HG03095 (cell line): ENCODE results near the gene GRB10.
"Not testable (repeated sequence)": the region's sequence is repeated elsewhere in the genome, so short reads cannot be mapped to it uniquely, and the experiment has no call there.

Experiments
- ATAC-seq: cut with Tn5 transposase; IDR thresholded peaks from one replicate; pipeline ENCODE4 v1.9.1; 2021; ENCODE audit warnings: moderate library complexity; ENCODE audit not compliant: unreplicated experiment

GRB10 gene

DNA sequence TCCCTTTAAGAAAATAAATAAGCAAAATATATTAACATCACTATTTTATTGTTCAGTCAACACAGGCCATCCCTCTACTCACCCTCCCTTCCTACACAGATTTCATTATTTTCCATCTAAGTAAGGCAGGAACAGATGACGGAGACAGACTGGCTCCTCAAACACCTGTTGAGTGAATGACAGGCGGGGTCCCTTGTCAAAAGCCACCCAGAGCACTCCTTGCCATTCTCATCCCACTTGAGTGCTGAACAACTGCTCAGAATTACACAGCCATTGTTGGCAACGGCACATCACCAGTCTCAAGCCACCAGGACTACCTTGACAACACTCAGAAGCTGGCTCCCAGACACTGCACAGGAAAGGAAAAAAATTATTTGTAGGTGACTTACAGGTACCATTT is 3.3 kb downstream of the GRB10 start:
- no peak for ATAC-seq

DNA sequence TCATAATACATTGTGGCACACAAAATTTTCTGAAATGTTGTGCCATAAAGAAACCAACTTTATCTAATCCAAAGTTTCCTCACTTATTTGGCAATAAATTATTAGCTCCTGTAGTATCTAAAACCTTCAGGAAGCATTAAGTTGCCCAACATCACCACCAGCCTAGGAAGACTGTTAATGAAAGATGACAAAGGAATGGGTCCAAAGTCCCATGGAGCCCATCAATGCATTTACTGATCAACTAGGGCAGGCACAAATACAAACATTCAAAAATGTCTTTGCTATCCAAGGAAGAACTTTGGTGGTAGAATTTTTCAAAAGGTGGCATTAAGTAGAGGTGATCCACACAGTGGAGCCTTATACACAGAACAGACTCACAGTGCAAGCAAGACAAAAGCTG is 4.5 kb downstream of the GRB10 start:
- no peak for ATAC-seq

- ATAC-seq: no peak
Observed at GRCh38 chr7:50775836-50776235, 6.9 kb downstream of the GRB10 start.

DNA sequence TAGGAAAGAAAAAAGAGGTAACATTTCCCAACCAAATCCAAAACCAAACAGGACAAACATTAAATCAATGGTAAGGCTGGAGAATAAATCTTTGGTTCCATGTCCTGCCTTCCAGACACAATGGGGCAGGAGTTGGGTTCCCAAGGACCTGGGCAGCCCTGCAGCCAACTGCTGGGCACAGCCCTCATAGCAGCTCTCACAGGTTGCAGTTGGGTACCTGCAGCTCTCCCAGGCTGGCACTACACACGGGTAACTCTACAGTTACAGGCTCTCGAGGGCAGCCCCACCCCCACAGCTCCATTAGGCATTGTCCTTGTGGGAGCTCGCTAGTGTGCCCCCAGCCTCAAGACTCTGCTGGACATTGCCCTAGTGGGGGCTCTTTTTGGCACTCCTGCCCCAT is 7.5 kb downstream of the GRB10 start:
- ATAC-seq: no peak

DNA sequence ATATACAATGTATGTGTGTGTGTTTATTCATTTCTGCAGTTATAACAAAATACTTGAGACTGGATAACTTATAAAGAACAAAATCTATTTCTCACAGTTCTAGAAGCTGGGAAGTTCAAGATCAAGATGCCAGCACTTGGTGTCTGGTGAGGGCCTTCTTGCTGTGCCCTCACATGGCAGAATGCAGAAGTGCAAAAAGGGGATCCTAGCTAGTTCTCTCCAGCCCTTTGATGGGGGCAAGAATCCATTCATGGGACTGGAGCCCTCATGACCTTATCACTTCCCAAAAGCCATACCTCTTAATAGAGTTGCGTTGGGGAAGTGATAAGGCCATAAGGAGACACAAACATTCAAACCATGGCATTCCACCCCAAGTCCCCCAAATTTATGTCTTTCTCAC is 8.4 kb downstream of the GRB10 start:
- no peak for ATAC-seq

- not testable (repeated sequence) for ATAC-seq
Observed at GRCh38 chr7:50773071-50773470, 9.6 kb downstream of the GRB10 start.

DNA sequence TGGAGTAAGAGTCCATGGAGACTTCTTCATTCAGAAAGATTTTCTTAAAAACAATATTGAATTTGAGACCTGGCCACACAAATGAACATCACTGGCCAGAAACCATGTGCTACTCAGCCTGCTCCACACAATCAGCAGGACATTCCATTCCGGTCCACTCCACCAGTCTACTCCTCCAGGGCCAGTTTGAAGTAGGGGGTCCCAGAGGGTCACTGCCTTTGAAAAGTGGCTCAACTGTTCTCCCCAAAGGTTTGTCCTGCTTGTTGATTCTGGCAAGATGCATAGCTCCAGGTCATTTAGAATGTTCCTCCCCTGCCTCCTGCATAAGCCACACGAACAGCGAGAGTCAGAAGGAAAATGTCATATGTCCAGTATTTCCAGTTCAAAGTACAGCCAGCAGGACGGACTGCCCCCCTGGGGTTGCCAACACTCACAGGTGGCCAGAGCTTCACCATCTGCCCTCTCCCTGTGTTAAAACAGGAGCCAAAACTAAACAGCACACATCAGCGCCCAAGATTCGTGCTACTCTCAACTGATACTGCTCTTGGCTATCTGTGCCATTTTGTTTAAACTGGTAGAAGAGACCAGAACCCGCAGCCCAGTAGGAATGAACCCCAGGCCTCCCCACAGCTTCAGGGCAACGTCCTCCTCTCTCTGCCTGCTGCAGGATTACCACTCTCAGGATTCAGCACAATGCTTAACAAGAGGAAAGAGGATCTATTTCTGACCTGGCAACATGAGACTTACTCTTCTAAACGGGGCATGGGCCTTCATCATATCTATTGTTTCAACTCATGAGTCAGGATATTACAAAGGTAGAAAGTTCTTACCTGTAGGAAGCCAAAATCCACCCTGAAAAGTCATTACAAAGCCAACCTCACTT is 11.3 kb downstream of the GRB10 start:
- ATAC-seq: no peak

- no peak for ATAC-seq
Observed at GRCh38 chr7:50768485-50769474, 13.9 kb downstream of the GRB10 start.

DNA sequence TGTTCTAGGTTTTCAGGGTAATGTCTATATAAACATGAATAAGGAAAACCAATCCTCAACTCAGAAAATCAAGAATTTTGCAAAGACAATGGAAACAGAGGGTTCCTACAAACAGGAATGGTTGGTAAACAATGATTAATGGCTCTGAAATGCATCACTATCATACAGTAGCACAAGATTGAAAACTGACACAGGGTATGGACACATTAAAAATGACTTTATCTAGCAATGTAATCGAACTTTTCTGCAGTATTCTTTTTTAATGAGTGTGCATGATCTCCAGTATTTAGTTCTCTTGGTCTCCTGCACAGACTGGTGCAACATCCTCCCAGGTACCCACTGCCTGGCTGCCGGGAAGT is 15.9 kb downstream of the GRB10 start:
- no peak for ATAC-seq

DNA sequence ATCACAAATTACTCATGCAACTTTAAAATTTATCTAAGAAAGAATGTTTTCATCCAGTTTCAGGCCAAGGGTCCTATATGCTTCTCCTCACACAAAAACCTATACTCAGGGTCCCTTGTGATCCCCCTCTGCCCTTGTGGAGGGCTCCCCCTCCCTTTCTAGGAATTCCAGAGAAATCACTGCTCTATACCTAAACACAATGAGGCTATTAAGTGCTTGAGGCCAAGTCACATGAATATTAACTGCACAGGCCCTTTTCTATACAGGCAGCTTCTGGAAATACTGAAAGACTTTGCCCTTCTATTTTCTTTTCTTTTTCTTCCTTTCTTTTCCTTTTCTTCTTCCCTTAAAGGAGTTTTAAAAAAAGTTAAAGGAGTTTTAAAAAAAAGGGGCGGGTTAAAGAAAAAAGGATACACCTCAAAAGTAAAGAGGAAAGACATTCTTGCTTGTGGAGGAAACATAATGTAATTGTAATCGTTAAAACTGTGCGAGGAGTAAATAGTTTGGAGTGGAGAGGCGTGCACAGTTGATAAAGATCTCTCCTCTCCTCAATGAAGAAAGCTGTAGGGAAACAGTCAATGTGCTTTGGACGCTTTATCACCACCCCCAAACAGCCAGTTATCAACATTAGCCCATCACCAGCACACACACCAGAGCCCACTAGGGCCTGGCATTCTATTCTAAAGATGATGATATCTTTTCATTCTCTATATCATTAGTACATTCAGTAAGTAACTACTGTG is 16.4 kb downstream of the GRB10 start:
- no peak for ATAC-seq

GRCh38 chr7:50762337-50762736 is 20.4 kb downstream of the GRB10 start:
- no peak for ATAC-seq

GRCh38 chr7:50761713-50762112 is 21.0 kb downstream of the GRB10 start:
- ATAC-seq: no peak

DNA sequence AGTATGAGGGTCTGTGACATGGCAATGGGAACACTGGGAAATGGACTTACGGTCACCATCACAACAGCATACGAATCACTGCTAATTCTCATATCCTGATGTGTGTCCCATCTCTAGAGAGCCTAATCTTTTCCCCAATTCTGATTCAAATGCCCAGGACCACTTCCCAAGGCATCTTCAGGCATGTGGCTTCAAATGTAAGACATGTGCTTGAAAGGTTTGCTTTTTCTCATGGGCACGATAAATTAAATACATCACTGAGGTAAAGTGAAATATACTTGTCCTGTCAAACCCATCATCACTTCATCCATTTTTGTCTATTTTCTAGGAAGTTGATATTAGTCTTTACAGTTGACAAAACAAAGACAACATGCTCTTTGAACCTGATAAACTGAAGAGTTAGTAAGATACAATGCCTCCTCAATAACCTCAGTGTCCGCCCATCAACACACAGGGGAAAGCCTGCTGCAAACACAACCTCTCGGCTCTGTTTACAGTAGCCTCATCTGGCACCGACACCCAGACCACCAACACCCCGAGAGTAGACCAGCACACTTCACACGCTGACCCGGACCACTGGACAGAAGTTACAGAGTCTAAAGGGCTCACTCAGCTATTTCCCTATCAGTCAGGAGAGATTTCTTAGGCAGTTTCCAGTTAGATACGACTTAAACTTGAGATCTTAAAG is 24.8 kb downstream of the GRB10 start:
- no peak for ATAC-seq

GRCh38 chr7:50756180-50756579 is 26.5 kb downstream of the GRB10 start:
- no peak for ATAC-seq

DNA sequence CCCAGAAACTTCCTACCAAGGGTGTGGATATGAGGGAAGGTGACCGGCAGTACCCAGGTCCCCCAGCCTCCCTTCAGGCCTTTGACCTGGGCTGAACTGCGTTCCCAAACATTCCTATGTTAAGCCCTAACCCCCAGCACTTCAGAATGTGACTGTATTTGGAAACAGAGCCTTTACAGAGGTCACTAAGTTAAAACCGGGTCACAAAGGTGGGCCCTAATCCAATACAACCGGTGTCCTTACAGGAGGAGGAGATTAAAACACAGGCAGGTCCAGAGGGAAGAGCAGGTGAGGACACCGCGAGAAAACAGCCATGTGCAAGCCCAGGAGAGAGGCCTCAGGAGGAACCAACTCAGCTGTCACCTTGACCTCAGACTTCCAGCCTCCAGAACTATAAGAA is 28.0 kb downstream of the GRB10 start:
- ATAC-seq: no peak

DNA sequence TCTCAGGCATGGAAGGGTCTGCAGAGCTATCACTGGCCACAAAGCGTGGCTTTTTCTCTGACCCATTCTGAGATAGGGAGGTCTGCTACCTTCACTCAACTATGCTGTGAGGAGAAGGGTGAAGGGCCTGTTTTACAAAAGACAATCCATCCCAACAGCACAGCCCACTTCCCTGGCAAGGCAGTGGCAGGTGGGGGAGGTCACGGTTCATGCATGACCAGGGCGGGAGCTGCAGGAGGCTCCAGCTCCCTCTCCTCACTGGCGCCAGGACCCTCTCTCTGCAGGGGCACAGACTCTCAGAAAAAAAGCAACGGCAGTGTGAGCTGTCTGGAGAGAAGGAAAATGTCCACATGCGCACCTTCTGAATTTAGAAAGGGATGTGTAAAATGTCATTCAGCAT is 28.5 kb downstream of the GRB10 start:
- no peak for ATAC-seq

GRCh38 chr7:50752422-50752821 is 30.3 kb downstream of the GRB10 start:
- no peak for ATAC-seq

GRCh38 chr7:50751146-50751545 is 31.6 kb downstream of the GRB10 start:
- ATAC-seq: no peak

- ATAC-seq: no peak
Observed at GRCh38 chr7:50749896-50750295, 32.8 kb downstream of the GRB10 start.

- no peak for ATAC-seq
Observed at GRCh38 chr7:50748472-50748871, 34.2 kb downstream of the GRB10 start.

- ATAC-seq: no peak
Observed at GRCh38 chr7:50745835-50746234, 36.9 kb downstream of the GRB10 start.
